Stimulated activated naive CD4-positive, alpha-beta T cell treated with Interleukin-2 at 50 U/mL for 16 hours (primary cell): Measurements from ENCODE around the gene LRRC14B.
"Not testable (repeated sequence)": the region's sequence is repeated elsewhere in the genome, so short reads cannot be mapped to it uniquely, and the experiment has no call there.

Experiments used
- DNase-seq: peaks from one replicate; lab custom pipeline; 2025; lab: John Stamatoyannopoulos, UW

Gene LRRC14B

GRCh38 chr5:208449-209114 lies 17.3 kb downstream of the LRRC14B start:
- no peak for DNase-seq

- no peak for DNase-seq
Measured at GRCh38 chr5:213803-214395, 22.6 kb downstream of the LRRC14B start.

- not testable (repeated sequence) for DNase-seq
Measured at GRCh38 chr5:215256-215655, 24.0 kb downstream of the LRRC14B start.

GRCh38 chr5:216076-216475 lies 24.8 kb downstream of the LRRC14B start:
- not testable (repeated sequence) for DNase-seq

GRCh38 chr5:217494-218456 lies 26.5 kb downstream of the LRRC14B start, which contains the start of the genes CCDC127 and SDHA:
Gene CCDC127, minus strand, starts transcription at chr5:218153. Its CDS starts 1,304 bp downstream, at chr5:216849.
Gene SDHA, plus strand, starts transcription at chr5:218320. Its CDS starts 36 bp downstream, at chr5:218356.
- peak; percentile 95 for DNase-seq

- peak; percentile 6 for DNase-seq
Measured at GRCh38 chr5:218457-219291, 27.4 kb downstream of the LRRC14B start.

- DNase-seq, result peak; percentile 5
Measured at GRCh38 chr5:219460-219863, 28.2 kb downstream of the LRRC14B start.

GRCh38 chr5:219991-220390 lies 28.7 kb downstream of the LRRC14B start:
- DNase-seq, result no peak

- DNase-seq, result not testable (repeated sequence)
Measured at GRCh38 chr5:222951-223715, 31.8 kb downstream of the LRRC14B start.

- DNase-seq, result no peak
Measured at GRCh38 chr5:223791-224190, 32.5 kb downstream of the LRRC14B start.

GRCh38 chr5:225334-225733 lies 34.0 kb downstream of the LRRC14B start:
- no peak for DNase-seq

- DNase-seq, result not testable (repeated sequence)
Measured at GRCh38 chr5:227375-227774, 36.1 kb downstream of the LRRC14B start.

GRCh38 chr5:228886-229285 lies 37.6 kb downstream of the LRRC14B start:
- no peak for DNase-seq

GRCh38 chr5:230711-231110 lies 39.4 kb downstream of the LRRC14B start:
- DNase-seq, result no peak

- DNase-seq, result no peak
Measured at GRCh38 chr5:231661-232060, 40.4 kb downstream of the LRRC14B start.

- not testable (repeated sequence) for DNase-seq
Measured at GRCh38 chr5:233426-233825, 42.1 kb downstream of the LRRC14B start.

GRCh38 chr5:234450-234849 lies 43.2 kb downstream of the LRRC14B start:
- DNase-seq, result no peak

GRCh38 chr5:235527-235926 lies 44.2 kb downstream of the LRRC14B start:
- not testable (repeated sequence) for DNase-seq

GRCh38 chr5:237931-238330 lies 46.6 kb downstream of the LRRC14B start:
- not testable (repeated sequence) for DNase-seq

GRCh38 chr5:240550-240949 lies 49.3 kb downstream of the LRRC14B start:
- not testable (repeated sequence) for DNase-seq
